ENCODE measurements around the gene SMYD3. TPM values are rescaled to one million over a fixed set of nuclear protein-coding genes. Genes with fewer than 3 reads are reported as not detected.

SMYD3 gene
- polyA plus RNA-seq, 2 of the 4 experiments (the other 2 are of a cell fraction), result 18.2 to 35.2 TPM

- FAIRE-seq (no peak), ATAC-seq (no peak), DNase-seq (ENCODE audit: low read depth in 1 of 2, low spot score in 1 of 2) (no peak)
- Histone ChIP-seq H3K4me2 (no peak overlapping the region), H3K27ac (no peak overlapping the region), H3K4me1 (no peaks in the 10 kb centered on the region), H3K9me3 (no peaks in the 10 kb centered on the region), H3K4me3 (no peak overlapping the region)
- no peak for TF ChIP-seq ZC3H11A (IDR thresholded peaks at IDR 0.05)
- TF ChIP-seq EHMT2 (IDR thresholded peaks at IDR 0.05; ENCODE audit: low read depth), result no peak
- TF ChIP-seq RNF2 (IDR thresholded peaks at IDR 0.05; ENCODE audit: borderline replicate concordance, low read depth), result no peak
- no peak for TF ChIP-seq RARB (CRISPR knock-in tag; IDR thresholded peaks at IDR 0.05)
- no peak for TF ChIP-seq KDM1A (IDR thresholded peaks at IDR 0.05; ENCODE audit: low read depth)
- no peak for TF ChIP-seq HMGXB4 (CRISPR knock-in tag; IDR thresholded peaks at IDR 0.05; ENCODE audit: borderline replicate concordance)
- no peak for TF ChIP-seq MAX (IDR thresholded peaks at IDR 0.05)
- no peak for TF ChIP-seq JUNB (IDR thresholded peaks at IDR 0.05)
- TF ChIP-seq HOXB13 (CRISPR knock-in tag; IDR thresholded peaks at IDR 0.05; ENCODE audit: low read depth), result no peak
- TF ChIP-seq RAD21 (conservative IDR thresholded peaks at IDR 0.05 in 1 of 2, IDR thresholded peaks at IDR 0.05 in 1 of 2), result no peak
- TF ChIP-seq HES2 (IDR thresholded peaks at IDR 0.05), result no peak
- no peak for TF ChIP-seq FOSL2 (IDR thresholded peaks at IDR 0.05)
- no peak for TF ChIP-seq FOSL2 (CRISPR knock-in tag; IDR thresholded peaks at IDR 0.05)
- no peak for TF ChIP-seq MAZ (IDR thresholded peaks at IDR 0.05; ENCODE audit: borderline replicate concordance, low read depth, low read length)
- no peak for TF ChIP-seq RFX5 (IDR thresholded peaks at IDR 0.05)
- TF ChIP-seq EP300 (IDR thresholded peaks at IDR 0.05), result no peak
- TF ChIP-seq FOSB (CRISPR knock-in tag; IDR thresholded peaks at IDR 0.05), result no peak
- no peak for TF ChIP-seq MAFK (IDR thresholded peaks at IDR 0.05; ENCODE audit: partially characterized antibody)
- TF ChIP-seq NR3C1 (IDR thresholded peaks at IDR 0.05), result no peak
- TF ChIP-seq BCL3 (IDR thresholded peaks at IDR 0.05), result no peak
- TF ChIP-seq ESRRA (IDR thresholded peaks at IDR 0.05; ENCODE audit: borderline replicate concordance, low read length), result no peak
- WGBS (ENCODE audit: missing lambda C conversion rate), result 86% methylated on average over 4 of the region's 4 CpGs
- CTCF ChIA-PET, result no interaction called here
- POLR2A ChIA-PET, result no interaction called here
These were observed 746.8 kb downstream of the SMYD3 start for GRCh38 chr1:245760301-245760700.

- H3K4me3 ChIP-seq, result no peak overlapping the region
- no peak for FAIRE-seq
- H3K4me2 ChIP-seq, result no peak overlapping the region
- ChIA-PET POLR2A (no interaction called here), CTCF (no interaction called here)
- no peak overlapping the region for H3K27ac ChIP-seq
- TF ChIP-seq NR3C1 (IDR thresholded peaks at IDR 0.05), result no peak
- no peak for TF ChIP-seq CHD2 (IDR thresholded peaks at IDR 0.05; ENCODE audit: low read length, partially characterized antibody)
- no peak for TF ChIP-seq FOSL2 (IDR thresholded peaks at IDR 0.05)
- no peak for TF ChIP-seq FOSL2 (CRISPR knock-in tag; IDR thresholded peaks at IDR 0.05)
- no peak for TF ChIP-seq NFE2L2 (conservative IDR thresholded peaks at IDR 0.05; ENCODE audit: low read length)
- TF ChIP-seq ZSCAN20 (CRISPR knock-in tag; IDR thresholded peaks at IDR 0.05), result no peak
- TF ChIP-seq BHLHE40 (IDR thresholded peaks at IDR 0.05; ENCODE audit: low read depth, low read length), result no peak
- no peak for TF ChIP-seq CTCF (IDR thresholded peaks at IDR 0.05)
- no peak for TF ChIP-seq TP53 (CRISPR knock-in tag; IDR thresholded peaks at IDR 0.05)
- TF ChIP-seq CEBPB (IDR thresholded peaks at IDR 0.05), result no peak
- TF ChIP-seq HEYL (CRISPR knock-in tag; IDR thresholded peaks at IDR 0.05), result no peak
- TF ChIP-seq ZNF302 (CRISPR knock-in tag; IDR thresholded peaks at IDR 0.05), result no peak
- TF ChIP-seq PHF8 (IDR thresholded peaks at IDR 0.05; ENCODE audit: borderline replicate concordance, low read depth), result no peak
- no peak for TF ChIP-seq FOSB (CRISPR knock-in tag; IDR thresholded peaks at IDR 0.05)
- no peak for TF ChIP-seq FOXS1 (CRISPR knock-in tag; IDR thresholded peaks at IDR 0.05)
- TF ChIP-seq POLR2A (IDR thresholded peaks at IDR 0.05; ENCODE audit: low read length), result no peak
- TF ChIP-seq EHF (CRISPR knock-in tag; IDR thresholded peaks at IDR 0.05), result no peak
- H3K4me1 ChIP-seq, result no peaks in the 10 kb centered on the region
- no peak for DNase-seq (ENCODE audit: low read depth in 1 of 2, low spot score in 1 of 2)
- WGBS (ENCODE audit: missing lambda C conversion rate), result 82% methylated on average over 3 of the region's 3 CpGs
- 0 out of 6 replicates have a peak, but pooled peaks of 1 of the 2 experiments have one; percentile 43 for ATAC-seq
- H3K9me3 ChIP-seq, result no peaks in the 10 kb centered on the region
These were observed 752.6 kb downstream of the SMYD3 start for GRCh38 chr1:245754463-245754961.
